NCI-H774 (cell line): ENCODE measurements around the gene SORBS1.

Experiments used
- DNase-seq: peaks from one replicate; lab custom pipeline; 2025; lab: John Stamatoyannopoulos, UW

Gene SORBS1

GRCh38 chr10:95513941-95514392, 47.2 kb downstream of the SORBS1 start:
- no peak for DNase-seq

DNA sequence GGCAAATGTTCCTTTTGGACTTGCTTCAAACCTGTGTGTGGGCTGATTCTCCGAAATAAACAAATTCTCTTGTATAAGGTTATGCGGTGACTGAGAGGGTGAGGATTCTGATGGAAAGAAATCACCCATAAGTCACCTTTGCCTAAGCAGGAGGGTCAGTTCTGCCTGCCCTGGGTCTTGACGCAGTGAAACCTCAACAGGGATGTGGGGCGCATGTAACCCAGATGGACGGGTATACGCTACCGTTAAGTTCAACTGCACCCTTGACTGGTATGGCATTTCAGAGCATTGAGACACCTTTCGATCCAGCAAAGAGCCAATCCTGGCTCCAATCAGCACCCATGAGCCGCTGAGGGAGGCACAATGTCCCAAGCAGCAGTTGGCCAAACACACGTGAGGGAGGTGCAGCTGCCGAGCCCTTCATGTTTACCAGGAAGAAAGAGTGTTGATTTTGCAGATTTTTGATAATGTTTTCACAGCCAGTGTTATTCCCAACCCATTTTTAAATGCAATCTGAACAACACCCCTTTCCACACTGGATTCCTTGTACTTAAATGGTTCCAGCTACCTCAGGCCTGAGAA, 48.1 kb downstream of the SORBS1 start:
- no peak for DNase-seq

- DNase-seq: no peak
These were observed 49.9 kb downstream of the SORBS1 start for GRCh38 chr10:95511314-95511713.

GRCh38 chr10:95509251-95509650, 51.9 kb downstream of the SORBS1 start:
- DNase-seq: no peak

- no peak for DNase-seq
These were observed 52.4 kb downstream of the SORBS1 start for GRCh38 chr10:95508730-95509129.

GRCh38 chr10:95506056-95506737, 55.0 kb downstream of the SORBS1 start:
- DNase-seq: no peak

GRCh38 chr10:95505641-95506040, 55.5 kb downstream of the SORBS1 start:
- no peak for DNase-seq

GRCh38 chr10:95505084-95505610, 56.0 kb downstream of the SORBS1 start:
- DNase-seq: no peak

DNA sequence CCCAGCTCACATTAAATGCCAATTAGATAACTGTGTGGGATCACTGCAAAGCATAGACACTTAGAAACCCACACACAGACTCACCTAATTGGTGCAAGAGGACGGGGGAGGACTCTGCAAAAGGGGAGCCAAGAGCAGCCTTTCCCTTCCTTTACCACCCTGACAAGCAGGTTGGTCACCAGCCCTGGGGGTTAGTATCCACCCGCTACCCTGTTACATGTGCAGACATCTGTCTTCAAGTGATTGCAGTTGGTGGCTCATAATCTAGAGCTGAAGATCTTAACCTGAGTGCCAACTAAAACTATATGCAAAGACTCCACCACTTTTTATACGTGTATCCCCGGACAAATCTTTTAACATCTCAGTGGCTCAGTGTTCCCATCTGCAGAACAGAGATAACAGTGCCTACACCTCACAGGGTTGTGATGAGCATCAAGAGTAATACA, 56.9 kb downstream of the SORBS1 start:
- no peak for DNase-seq

DNA sequence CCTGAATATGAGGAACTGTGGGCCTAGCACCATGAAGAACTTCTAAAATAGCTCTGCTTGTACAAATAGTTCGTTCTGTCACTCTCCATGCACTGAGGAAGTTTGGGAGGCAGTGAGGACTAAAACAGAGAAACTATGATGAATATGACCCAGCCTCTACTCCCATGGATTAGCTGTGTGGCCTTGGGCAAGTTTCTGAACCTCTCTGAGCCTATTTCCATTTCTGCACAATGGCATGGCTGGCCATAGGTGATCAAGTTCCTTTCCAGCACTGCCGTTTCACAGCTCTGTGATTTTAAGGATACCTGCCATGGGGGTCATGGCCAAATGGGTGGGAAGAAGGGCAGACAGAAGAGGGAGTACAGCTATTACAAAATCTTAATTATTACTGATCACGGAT, 57.6 kb downstream of the SORBS1 start:
- no peak for DNase-seq

DNA sequence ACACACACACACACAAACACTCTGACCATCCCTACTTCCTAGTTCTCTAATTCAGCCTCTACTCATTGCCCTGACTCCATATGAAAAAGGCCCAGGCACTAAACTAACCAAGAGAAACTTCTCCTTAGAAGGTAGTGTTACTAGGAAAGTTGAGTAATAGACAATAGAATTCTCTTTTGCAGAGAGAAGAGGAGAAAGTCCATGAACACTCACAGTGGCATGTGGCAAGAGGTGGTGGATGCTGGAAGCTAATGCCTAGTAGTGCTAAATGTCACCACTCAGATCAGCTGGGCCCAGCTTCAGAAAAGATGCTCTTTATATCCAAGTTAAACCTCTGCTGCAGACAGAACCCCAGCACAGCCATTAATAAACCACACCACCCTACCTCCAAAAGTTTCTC, 58.2 kb downstream of the SORBS1 start:
- no peak for DNase-seq

GRCh38 chr10:95502377-95502776, 58.8 kb downstream of the SORBS1 start:
- DNase-seq: no peak

DNA sequence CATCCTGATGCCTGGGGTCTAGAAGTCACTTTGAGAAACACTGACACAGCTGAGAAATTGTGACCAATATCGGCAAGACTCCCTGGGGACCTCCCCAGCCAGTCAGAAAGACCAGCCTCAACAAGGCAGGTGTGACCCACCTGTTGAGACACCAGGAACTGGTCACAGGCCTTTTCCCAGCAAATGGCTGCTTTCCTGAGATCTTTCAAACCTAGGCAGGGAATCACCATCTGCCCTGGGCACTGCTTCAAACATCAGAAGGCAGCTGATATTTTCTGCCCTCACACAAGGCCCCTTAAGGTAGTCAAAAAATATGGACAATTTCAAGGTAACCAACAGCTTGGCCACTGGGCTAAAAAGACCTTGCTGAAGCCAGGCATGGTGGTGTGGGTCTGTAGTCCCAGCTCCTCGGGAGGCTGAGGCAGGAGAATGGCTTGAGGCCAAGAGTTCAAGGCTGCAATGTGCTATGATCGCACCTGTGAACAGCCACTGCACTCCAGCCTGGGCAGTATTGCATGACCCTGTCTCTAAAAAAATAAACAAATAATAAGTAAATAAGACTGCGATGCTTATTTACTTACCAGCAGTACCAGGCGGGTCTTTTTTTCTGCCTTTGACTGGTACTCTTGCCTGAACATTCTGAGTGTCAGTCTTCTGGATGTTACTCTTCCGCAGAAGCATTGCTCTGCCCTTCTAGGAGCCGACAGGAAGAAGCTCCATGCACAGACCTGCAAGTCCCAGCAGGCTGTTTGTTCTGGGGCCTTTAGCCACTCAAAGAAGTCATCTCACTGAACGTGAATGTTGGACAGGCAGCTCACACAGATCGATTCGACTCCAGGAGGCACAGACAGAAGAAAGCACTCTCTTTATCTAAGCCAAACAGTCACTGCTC, 59.7 kb downstream of the SORBS1 start:
- DNase-seq: no peak

- no peak for DNase-seq
These were observed 60.5 kb downstream of the SORBS1 start for GRCh38 chr10:95500649-95501048.

DNA sequence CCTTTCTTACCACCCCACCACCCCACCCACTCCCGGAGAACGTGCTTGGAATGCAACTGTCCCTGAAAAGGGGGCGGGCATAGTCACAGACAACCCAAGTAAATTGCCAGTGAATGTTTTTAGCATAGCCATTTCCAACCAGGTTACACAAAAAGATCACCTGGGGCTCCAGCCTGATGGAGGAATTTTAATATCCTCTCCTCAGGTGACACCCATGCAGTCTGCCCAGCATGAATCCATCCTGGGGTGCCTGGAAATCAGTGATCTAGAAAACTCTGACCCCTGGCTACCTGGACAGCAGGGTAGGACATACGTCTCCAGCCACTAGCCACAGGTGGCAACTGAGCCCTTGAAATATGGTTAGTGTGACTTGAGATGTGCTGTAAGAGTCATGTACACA, 61.1 kb downstream of the SORBS1 start:
- no peak for DNase-seq

- no peak for DNase-seq
These were observed 61.6 kb downstream of the SORBS1 start for GRCh38 chr10:95499482-95499989.

DNA sequence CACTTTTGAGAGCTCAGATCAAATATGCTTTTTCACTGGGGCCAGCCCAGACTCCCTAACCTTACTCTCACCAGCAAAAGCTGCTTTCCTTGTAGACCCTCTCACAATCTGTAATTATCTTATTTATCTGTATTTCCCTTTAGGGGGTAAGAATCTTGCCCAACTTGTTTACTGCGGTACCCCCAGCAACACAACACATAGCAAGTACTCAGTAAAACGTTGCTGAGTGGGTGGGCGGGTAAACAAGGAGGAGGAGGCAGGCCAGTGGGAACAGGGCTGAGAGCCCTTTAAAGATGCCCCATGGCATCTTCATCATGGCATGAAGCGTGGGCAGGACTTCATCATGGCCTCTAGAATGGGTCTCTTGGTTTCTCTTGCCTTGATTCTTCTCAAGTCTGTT, 64.2 kb downstream of the SORBS1 start:
- no peak for DNase-seq

GRCh38 chr10:95496246-95496911, 64.8 kb downstream of the SORBS1 start:
- DNase-seq: no peak

- DNase-seq: no peak
These were observed 67.3 kb downstream of the SORBS1 start for GRCh38 chr10:95493862-95494261.

- no peak for DNase-seq
These were observed 73.2 kb downstream of the SORBS1 start for GRCh38 chr10:95487994-95488393.

GRCh38 chr10:95485056-95485844, 75.9 kb downstream of the SORBS1 start:
- no peak for DNase-seq
